DOHH2 (cell line): Measurements from ENCODE around the gene RAB40B.

ENCODE experiments used
- H3F3A ChIP-seq: fragments of 200-600 bp; sonication (generic), shearing (Covaris generic); 2 replicates; pipeline ENCODE4 v1.6.0; 2016; ENCODE audit warnings: antibody characterized with exemption, mild to moderate bottlenecking; ENCODE audit not compliant: control insufficient read depth, insufficient read depth
- H3K27ac ChIP-seq: fragments of 200-600 bp; sonication (generic); 2 replicates; pipeline ENCODE4 v1.5.1; 2014; ENCODE audit warnings: low read depth, mild to moderate bottlenecking, low read length, moderate library complexity
- H3K27me3 ChIP-seq: fragments of 200-600 bp; sonication (generic); 2 replicates; pipeline ENCODE4 v1.6.1; 2014; ENCODE audit warnings: mild to moderate bottlenecking, low read length, mixed read lengths; ENCODE audit not compliant: control insufficient read depth
- H3K36me3 ChIP-seq: fragments of 200-600 bp; sonication (generic); 2 replicates; pipeline ENCODE4 v1.6.1; 2014; ENCODE audit warnings: mild to moderate bottlenecking, low read length, moderate library complexity, mixed read lengths; ENCODE audit not compliant: control insufficient read depth
- H3K4me1 ChIP-seq: fragments of 200-600 bp; sonication (generic); 2 replicates; pipeline ENCODE4 v1.6.1; 2014; ENCODE audit warnings: mild to moderate bottlenecking, low read length, mixed read lengths; ENCODE audit not compliant: control insufficient read depth
- H3K4me2 ChIP-seq: fragments of 200-600 bp; sonication (generic); 2 replicates; pipeline ENCODE4 v1.6.0; 2014; ENCODE audit warnings: mild to moderate bottlenecking, low read length, moderate library complexity
- H3K4me3 ChIP-seq: fragments of 200-600 bp; sonication (generic); 2 replicates; pipeline ENCODE4 v1.5.1; 2014; ENCODE audit warnings: mild to moderate bottlenecking, low read length, mixed read lengths
- H3K79me2 ChIP-seq: fragments of 200-600 bp; sonication (generic); 2 replicates; pipeline ENCODE4 v1.6.1; 2014; ENCODE audit warnings: mild to moderate bottlenecking, low read length, mixed read lengths; ENCODE audit not compliant: control insufficient read depth
- H3K9me2 ChIP-seq: fragments of 200-600 bp; sonication (generic); replicated peaks from 2 replicates; pipeline ENCODE4 v1.6.1; 2014; ENCODE audit warnings: mild to moderate bottlenecking, low read length, mixed read lengths; ENCODE audit not compliant: control insufficient read depth
- H3K9me3 ChIP-seq: fragments of 200-600 bp; sonication (generic); 2 replicates; pipeline ENCODE4 v1.6.1; 2014; ENCODE audit warnings: antibody characterized with exemption, low read length, mixed read lengths; ENCODE audit not compliant: control insufficient read depth, insufficient read depth
- H4K20me1 ChIP-seq: fragments of 200-600 bp; sonication (generic); 2 replicates; pipeline ENCODE4 v1.6.0; 2014; ENCODE audit warnings: low read depth, mild to moderate bottlenecking, antibody characterized with exemption, low read length, moderate library complexity; ENCODE audit not compliant: control insufficient read depth, insufficient read depth
- EZH2phosphoT487 ChIP-seq: fragments of 200-600 bp; sonication (generic); IDR thresholded peaks from 2 replicates; pipeline ENCODE4 v1.6.1; 2017; ENCODE audit warnings: borderline replicate concordance, mild to moderate bottlenecking, antibody characterized with exemption, low read length, moderate library complexity, mixed read lengths
- TF ChIP-seq, protein P1 (sequence below): fragments of 200-600 bp; sonication (generic); IDR thresholded peaks from one replicate; pipeline ENCODE4 v1.5.1; 2014; ENCODE audit warnings: antibody characterized with exemption, mild to moderate bottlenecking, low read depth, low read length; ENCODE audit not compliant: poor library complexity, severe bottlenecking

RAB40B gene

DNA sequence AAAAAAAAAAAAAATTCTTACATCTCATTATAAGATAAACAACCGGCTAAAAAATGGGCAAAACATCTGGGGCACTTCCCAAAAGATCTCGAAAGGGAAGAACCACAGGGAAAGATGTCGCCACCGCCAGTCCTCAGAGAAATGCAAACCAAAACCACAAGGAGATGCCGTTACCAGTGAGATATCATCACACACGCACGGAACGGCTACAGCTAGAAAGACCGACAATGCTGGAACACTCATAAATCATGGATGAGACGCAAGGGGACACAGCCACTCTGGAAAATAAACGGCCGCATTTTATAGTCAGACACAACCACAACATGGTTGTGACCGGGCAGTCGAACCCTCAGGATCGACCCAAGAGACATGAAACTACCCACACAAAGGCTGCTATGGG lies 74.8 kb downstream of the RAB40B start:
- no peak overlapping the region for H3K27ac ChIP-seq
- no peaks in the 10 kb centered on the region for H3K27me3 ChIP-seq
- H3K4me3 ChIP-seq = no peak overlapping the region

DNA sequence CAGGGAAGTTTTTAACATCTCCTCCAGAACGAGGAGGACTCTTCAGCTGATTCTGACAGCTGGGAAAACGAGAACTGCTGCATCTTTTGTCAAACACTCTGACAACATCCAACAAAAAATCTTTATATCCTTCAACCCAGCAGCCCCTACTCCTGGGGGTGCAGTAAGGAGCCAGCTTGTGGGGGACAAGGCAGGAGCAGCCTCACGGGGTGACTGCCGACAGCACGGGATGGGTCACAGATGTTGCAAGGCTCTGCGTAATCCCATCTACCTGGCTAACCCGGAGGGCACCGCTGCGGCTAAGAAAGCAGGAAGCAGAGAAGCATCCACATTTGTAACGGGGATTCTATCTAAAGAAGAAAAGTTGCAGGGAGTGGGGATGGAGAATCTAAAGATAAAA lies 78.9 kb downstream of the RAB40B start:
- no peaks in the 10 kb centered on the region for H3F3A ChIP-seq
- no peak overlapping the region for H3K27ac ChIP-seq
- H4K20me1 ChIP-seq = no peaks in the 10 kb centered on the region
- TF ChIP-seq, protein P1, sequence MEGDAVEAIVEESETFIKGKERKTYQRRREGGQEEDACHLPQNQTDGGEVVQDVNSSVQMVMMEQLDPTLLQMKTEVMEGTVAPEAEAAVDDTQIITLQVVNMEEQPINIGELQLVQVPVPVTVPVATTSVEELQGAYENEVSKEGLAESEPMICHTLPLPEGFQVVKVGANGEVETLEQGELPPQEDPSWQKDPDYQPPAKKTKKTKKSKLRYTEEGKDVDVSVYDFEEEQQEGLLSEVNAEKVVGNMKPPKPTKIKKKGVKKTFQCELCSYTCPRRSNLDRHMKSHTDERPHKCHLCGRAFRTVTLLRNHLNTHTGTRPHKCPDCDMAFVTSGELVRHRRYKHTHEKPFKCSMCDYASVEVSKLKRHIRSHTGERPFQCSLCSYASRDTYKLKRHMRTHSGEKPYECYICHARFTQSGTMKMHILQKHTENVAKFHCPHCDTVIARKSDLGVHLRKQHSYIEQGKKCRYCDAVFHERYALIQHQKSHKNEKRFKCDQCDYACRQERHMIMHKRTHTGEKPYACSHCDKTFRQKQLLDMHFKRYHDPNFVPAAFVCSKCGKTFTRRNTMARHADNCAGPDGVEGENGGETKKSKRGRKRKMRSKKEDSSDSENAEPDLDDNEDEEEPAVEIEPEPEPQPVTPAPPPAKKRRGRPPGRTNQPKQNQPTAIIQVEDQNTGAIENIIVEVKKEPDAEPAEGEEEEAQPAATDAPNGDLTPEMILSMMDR = no peak
- TF ChIP-seq EZH2phosphoT487 = no peak
- H3K9me3 ChIP-seq = no peaks in the 10 kb centered on the region
- H3K27me3 ChIP-seq = no peaks in the 10 kb centered on the region
- no peaks in the 10 kb centered on the region for H3K79me2 ChIP-seq
- no peaks in the 10 kb centered on the region for H3K9me2 ChIP-seq
- H3K4me3 ChIP-seq = no peak overlapping the region
- H3K4me2 ChIP-seq = no peak overlapping the region
- H3K4me1 ChIP-seq = no peaks in the 10 kb centered on the region
- peaks cover 75% of the 10 kb centered on the region for H3K36me3 ChIP-seq

More for the DNA sequence above, 74.8 kb downstream of the RAB40B start:
- H3K9me2 ChIP-seq = no peaks in the 10 kb centered on the region
- peaks cover 76% of the 10 kb centered on the region for H3K36me3 ChIP-seq
- no peaks in the 10 kb centered on the region for H4K20me1 ChIP-seq
- no peaks in the 10 kb centered on the region for H3F3A ChIP-seq
- H3K4me2 ChIP-seq = no peak overlapping the region
- no peaks in the 10 kb centered on the region for H3K9me3 ChIP-seq
- H3K4me1 ChIP-seq = no peaks in the 10 kb centered on the region
- peaks cover 3% of the 10 kb centered on the region; the same call in 1 of the 2 replicates for H3K79me2 ChIP-seq
- TF ChIP-seq EZH2phosphoT487 = no peak
- TF ChIP-seq, protein P1 = no peak

DNA sequence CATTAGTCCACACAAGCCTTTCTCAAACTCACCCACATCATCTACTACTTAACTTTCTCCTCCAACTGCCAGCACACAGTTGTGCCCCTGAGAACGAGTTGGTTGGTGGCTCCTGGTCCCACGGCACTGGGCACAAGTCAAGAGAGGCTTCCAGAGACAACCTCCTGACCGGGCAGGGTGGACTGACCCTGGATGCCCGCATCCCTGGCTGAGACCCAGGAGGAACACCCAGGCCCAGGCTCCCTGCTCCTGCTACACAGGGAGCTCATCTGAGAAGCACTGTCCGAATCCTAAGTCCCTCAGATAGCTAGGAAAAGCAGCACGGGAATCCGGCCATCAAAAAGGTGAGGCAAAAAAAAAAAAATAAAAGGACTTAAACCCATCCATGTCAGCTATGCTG lies 79.3 kb downstream of the RAB40B start:
- Histone ChIP-seq H3K9me2 (no peaks in the 10 kb centered on the region), H3F3A (no peaks in the 10 kb centered on the region), H3K4me1 (no peaks in the 10 kb centered on the region), H4K20me1 (no peaks in the 10 kb centered on the region), H3K36me3 (peaks cover 73% of the 10 kb centered on the region), H3K27ac (no peak overlapping the region), H3K4me2 (no peak overlapping the region), H3K79me2 (no peaks in the 10 kb centered on the region), H3K4me3 (no peak overlapping the region), H3K9me3 (no peaks in the 10 kb centered on the region), H3K27me3 (no peaks in the 10 kb centered on the region)
- TF ChIP-seq EZH2phosphoT487 = no peak
- TF ChIP-seq, protein P1 = no peak
